Caki2 (cell line): ENCODE measurements around the gene PPIF. TPM values are rescaled to one million over a fixed set of nuclear protein-coding genes. Genes with fewer than 3 reads are reported as not detected.

Experiments
- DNase-seq: peaks from one replicate; pipeline ENCODE4 v3.0.0-alpha.2; 2015; ENCODE audit warnings: low read depth
- in situ Hi-C: cut with HindIII; loops from 2 replicates; pipeline ENCODE4 v1.10.0; 2016; ENCODE audit warnings: low sequenced_read_pairs, low pct_unique_long_range_greater_than_20kb, mixed read lengths
- total RNA-seq: library from RNA; depleted of rRNA; stranded (reverse); fragments of >200 nt; shearing (Covaris generic); gene quantifications from 2 replicates; pipeline ENCODE4 v1.2.3, GENCODE V29; 2014; ENCODE audit warnings: low replicate concordance; rRNA removed

The PPIF gene
- total RNA-seq, 1 experiment from 2014 or later: 124 TPM

GRCh38 chr10:79403441-79404230 is 56.4 kb downstream of the PPIF start:
- no peak for DNase-seq
- in situ Hi-C loops: no loop called here

- DNase-seq: no peak
- in situ Hi-C loops: no loop called here
These were observed 57.0 kb downstream of the PPIF start for GRCh38 chr10:79404231-79404609.

- in situ Hi-C loops: no loop called here
- no peak for DNase-seq
These were observed 57.4 kb downstream of the PPIF start for GRCh38 chr10:79404690-79405131.

Other genes with a start within 250 kb of the PPIF start
- 3.7 and 5.7 TPM in 2 replicates for gene ZCCHC24, start 98.2 kb downstream of the PPIF start, total RNA-seq
- gene EIF5AL1, start 165.1 kb downstream of the PPIF start, total RNA-seq: 0.09 and 0.24 TPM in 2 replicates
- not detected in 2 replicates for gene SFTPA2, start 212.9 kb downstream of the PPIF start, total RNA-seq